Activated naive CD4-positive, alpha-beta T cell treated with anti-CD3 and anti-CD28 coated beads, Interleukin-2, amount 50 U/mL, for 24 hours (primary cell): ENCODE data around the gene PEX10.

ENCODE experiments used
- H3K27ac Mint-ChIP-seq: one replicate; pipeline ENCODE4 v1.8.0; 2021; ENCODE audit warnings: mild to moderate bottlenecking, mixed read lengths
- H3K27me3 Mint-ChIP-seq: one replicate; pipeline ENCODE4 v1.8.0; 2021; ENCODE audit warnings: mixed read lengths
- H3K36me3 Mint-ChIP-seq: one replicate; pipeline ENCODE4 v1.8.0; 2021; ENCODE audit warnings: mixed read lengths
- H3K4me1 Mint-ChIP-seq: one replicate; pipeline ENCODE4 v1.8.0; 2021; ENCODE audit warnings: mixed read lengths
- H3K4me3 Mint-ChIP-seq: one replicate; pipeline ENCODE4 v1.8.0; 2021; ENCODE audit warnings: mild to moderate bottlenecking, mixed read lengths
- H3K9me3 Mint-ChIP-seq: one replicate; pipeline ENCODE4 v1.8.0; 2021; ENCODE audit warnings: mixed read lengths

The PEX10 gene

DNA sequence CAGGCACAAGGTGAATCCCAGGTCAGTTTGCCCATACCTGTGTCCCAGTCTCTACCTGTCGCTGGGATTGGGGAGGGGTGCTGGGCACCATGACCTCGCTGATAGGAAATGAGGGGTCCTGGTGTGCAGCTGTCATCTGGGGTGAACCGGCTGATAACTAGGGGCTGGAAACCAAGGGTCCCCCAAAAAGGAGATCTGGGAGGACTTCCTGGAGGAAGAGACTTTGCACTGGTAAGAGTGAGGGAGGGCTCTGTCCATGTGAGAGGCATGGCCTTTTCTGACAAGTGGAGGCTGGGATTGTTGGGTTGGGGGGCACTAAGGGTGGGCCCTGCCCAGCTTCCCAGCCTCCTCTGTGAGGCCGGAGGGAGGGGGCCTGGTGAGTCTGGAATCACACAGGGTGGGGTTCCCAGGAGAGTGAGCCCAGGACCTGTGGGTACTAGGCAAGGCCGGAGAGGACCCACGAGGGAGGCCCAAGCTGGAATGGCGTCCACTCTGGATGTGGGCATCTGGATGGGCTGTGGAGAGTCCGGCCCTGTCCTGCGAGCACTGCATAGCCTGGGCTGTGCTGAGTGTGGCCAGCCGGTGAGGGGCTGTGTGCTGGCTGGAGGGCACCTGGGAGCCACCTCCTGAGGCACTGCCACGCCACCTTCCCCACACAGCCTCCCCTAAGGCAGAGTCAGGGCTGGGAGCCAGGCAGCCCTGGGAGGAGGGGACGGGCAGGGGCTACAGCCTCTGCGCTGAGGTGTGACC is 4.9 kb upstream of the PEX10 start:
- Mint-ChIP-seq H3K4me3 (peak overlapping the region; percentile 85), H3K27me3 (no peaks in the 10 kb centered on the region), H3K36me3 (no peaks in the 10 kb centered on the region), H3K9me3 (no peaks in the 10 kb centered on the region), H3K27ac (peak overlapping the region; percentile 62), H3K4me1 (peaks cover 32% of the 10 kb centered on the region)

DNA sequence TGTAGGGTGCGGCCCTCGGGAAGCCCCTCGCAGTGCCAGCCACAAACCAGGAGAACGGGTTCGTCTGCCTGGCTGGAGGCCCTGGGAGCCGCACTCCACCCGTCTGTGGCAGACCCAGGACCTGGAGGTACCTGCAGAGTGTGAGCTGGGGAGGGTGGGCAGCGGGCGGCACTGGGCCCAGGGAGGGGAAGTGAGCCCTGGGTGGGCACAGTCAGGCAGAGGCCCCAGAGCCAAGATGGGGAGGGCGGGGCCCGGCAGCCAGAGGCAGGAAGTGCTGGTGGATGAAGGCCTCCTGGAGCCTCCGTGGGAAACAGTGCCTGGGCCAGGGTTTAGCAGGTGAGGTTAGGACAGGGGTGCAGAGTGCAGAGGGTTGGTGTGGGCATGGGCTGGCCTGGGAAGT is 4.0 kb upstream of the PEX10 start:
- no peaks in the 10 kb centered on the region for H3K36me3 Mint-ChIP-seq
- H3K9me3 Mint-ChIP-seq, result no peaks in the 10 kb centered on the region
- peak overlapping the region; percentile 94 for H3K27ac Mint-ChIP-seq
- peaks cover 32% of the 10 kb centered on the region for H3K4me1 Mint-ChIP-seq
- peak overlapping the region; percentile 85 for H3K4me3 Mint-ChIP-seq
- no peaks in the 10 kb centered on the region for H3K27me3 Mint-ChIP-seq

DNA sequence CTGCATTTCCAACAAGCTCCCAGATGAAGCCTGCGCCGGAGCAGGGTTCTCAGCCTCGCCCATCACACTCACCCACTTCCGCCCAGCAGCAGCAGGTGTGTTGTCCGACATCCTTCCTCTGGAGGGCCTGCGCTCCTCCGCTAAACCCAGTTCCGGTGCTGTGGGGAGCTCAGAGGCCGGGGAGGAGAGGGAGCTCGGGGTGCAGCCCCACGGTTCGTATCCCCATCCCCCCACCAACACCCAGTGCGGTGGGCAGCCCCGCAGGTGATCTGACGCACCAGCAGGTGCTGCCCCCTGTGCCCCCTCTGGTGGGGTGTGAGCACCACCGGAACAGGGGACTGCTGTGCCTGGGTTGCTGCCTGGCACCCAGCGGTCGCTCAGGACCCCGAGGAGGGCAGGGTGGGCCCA is 3.4 kb upstream of the PEX10 start:
- H3K4me1 Mint-ChIP-seq, result peaks cover 32% of the 10 kb centered on the region
- H3K9me3 Mint-ChIP-seq, result no peaks in the 10 kb centered on the region
- H3K4me3 Mint-ChIP-seq, result peak overlapping the region; percentile 85
- H3K36me3 Mint-ChIP-seq, result no peaks in the 10 kb centered on the region
- peak overlapping the region; percentile 19 for H3K27ac Mint-ChIP-seq
- H3K27me3 Mint-ChIP-seq, result no peaks in the 10 kb centered on the region

DNA sequence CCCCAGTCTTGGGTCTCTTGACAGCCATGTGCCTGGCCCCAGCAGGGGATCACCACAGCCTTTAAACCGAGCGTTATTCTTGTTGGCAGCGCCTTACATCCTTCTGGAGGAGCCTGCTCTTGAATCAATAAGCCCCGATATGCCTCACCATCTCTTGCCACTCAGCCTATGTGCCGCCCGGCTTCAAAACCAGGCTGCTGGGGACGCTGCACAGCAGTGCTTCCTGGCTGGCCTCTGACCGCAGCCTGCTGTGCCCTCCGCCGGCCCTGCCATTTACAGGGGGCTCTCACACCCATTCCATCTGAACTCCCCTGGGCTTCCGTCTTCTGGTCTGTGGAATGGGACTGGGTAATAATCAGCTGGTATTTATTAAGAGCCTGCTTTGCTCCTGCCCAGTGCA is 3.0 kb upstream of the PEX10 start:
- H3K27ac Mint-ChIP-seq, result peak overlapping the region; percentile 19
- H3K4me1 Mint-ChIP-seq, result peaks cover 32% of the 10 kb centered on the region
- H3K4me3 Mint-ChIP-seq, result peak overlapping the region; percentile 85

DNA sequence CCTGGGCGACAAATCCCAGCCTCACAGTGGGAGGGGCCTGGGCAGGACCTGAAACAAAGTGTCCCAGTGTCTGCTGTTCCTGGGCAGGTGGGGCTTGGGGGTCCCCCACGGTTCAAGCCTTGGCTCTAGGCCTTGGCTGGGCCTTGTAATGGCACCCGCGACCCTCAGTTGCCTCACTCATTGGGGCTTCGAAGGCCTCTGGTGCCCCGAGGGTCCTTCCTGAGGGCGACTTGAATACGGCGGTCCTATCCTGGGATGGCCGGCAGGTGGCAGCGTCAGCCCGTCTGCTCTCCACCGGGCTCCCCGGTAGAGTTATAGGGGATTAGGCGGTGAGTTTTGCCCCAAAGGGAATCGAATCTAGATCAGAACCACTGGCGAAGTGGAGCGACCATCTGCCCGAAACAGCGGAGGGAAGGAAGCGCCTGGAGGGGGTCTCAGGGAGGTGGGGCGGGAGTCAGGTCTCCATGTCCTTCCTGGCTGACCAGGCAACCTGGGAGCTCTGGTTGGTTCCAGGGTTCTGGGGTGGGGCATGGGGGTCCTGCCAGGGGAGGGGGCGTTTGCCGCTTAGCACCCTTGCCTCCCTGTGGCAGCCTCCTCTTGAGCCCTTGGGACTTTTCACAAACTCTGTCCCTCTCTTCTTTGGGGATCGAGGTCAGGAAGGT is 2.1 kb upstream of the PEX10 start:
- Mint-ChIP-seq H3K4me3 (peak overlapping the region; percentile 86), H3K27ac (peak overlapping the region; percentile 87), H3K36me3 (no peaks in the 10 kb centered on the region), H3K9me3 (no peaks in the 10 kb centered on the region), H3K4me1 (peaks cover 32% of the 10 kb centered on the region), H3K27me3 (no peaks in the 10 kb centered on the region)

More for the DNA sequence above, 3.0 kb upstream of the PEX10 start:
- Mint-ChIP-seq H3K9me3 (no peaks in the 10 kb centered on the region), H3K36me3 (no peaks in the 10 kb centered on the region), H3K27me3 (no peaks in the 10 kb centered on the region)

DNA sequence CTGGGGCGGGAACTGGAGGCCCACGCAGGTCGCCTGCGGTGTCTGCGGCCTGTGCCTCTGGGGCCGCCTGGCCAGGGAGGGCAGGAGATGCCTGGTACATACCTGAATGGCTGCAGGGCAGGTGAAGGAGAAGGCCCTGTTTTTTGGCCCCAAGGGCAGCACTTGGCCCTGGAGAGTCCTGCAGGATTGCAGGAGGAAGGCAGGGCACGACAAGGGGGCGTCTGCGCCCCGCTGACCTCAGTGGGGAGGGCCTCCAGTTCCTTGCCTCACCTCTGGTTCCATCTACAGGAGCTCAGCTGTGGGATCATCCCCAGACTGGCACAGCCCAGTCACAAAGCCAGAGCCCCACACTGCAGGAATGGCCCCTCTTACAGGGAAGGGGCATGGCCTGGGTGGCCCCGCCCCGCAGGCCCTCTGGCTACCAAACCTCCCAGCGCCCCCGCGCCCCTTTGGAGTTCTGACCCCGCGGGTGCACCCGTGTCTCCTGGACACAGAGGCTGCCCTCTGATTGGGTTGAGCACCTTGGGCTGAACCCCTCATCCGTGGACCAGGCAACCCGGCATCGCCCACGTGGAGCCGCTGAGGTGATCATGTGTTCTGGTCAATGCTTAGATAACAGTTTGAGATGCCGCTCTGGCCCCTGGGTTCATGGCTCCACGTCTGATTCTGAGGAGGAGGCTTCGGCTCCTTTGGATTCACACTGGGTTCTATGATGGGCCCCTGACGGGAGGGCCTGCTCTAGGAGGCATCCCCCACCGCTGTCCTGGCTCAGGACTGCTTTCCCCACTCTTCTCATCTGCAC is 1.3 kb upstream of the PEX10 start:
- H3K27ac Mint-ChIP-seq, result peak overlapping the region; percentile 87
- peaks cover 32% of the 10 kb centered on the region for H3K4me1 Mint-ChIP-seq
- no peaks in the 10 kb centered on the region for H3K9me3 Mint-ChIP-seq
- H3K36me3 Mint-ChIP-seq, result no peaks in the 10 kb centered on the region
- H3K27me3 Mint-ChIP-seq, result no peaks in the 10 kb centered on the region
- H3K4me3 Mint-ChIP-seq, result peak overlapping the region; percentile 86

DNA sequence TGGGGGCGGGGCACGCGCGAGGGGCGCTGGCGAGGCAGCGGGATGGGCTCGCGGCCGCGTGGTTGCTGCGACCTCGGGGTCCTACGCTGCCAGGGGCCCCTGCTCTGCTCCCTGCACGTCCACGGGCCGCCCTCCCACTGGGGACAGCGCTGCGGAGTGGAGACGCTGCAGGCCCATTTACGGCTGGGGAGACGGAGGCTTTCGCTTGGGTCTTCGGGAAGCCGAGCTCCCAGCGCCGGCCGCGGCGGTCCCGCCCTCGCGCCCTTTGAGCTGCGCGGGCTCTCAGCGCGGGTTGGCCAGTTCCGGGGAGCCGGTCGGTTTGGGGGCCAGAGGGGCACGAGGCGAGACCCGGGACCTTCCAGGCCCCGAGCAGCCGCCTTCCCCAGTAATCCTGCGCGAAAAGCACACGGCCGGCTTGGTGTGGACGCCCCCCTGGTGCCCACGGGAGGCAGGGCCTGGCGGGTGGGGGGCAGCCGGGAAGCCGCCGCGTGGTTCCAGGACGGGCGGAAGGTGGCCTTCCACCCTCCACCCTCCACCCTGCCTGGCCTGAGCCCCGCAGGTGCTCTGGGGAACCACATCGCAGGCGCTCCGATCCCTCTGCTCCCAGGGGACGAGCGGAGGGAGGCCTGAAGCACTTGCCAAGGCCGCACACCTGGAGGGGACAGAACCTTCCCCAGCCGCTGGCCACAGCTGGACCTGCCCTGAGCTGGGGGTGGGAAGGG is 570 bp upstream of the PEX10 start:
- Mint-ChIP-seq H3K36me3 (no peaks in the 10 kb centered on the region), H3K4me3 (peak overlapping the region; percentile 86), H3K9me3 (no peaks in the 10 kb centered on the region), H3K4me1 (peaks cover 32% of the 10 kb centered on the region), H3K27me3 (no peaks in the 10 kb centered on the region), H3K27ac (no peak overlapping the region)

DNA sequence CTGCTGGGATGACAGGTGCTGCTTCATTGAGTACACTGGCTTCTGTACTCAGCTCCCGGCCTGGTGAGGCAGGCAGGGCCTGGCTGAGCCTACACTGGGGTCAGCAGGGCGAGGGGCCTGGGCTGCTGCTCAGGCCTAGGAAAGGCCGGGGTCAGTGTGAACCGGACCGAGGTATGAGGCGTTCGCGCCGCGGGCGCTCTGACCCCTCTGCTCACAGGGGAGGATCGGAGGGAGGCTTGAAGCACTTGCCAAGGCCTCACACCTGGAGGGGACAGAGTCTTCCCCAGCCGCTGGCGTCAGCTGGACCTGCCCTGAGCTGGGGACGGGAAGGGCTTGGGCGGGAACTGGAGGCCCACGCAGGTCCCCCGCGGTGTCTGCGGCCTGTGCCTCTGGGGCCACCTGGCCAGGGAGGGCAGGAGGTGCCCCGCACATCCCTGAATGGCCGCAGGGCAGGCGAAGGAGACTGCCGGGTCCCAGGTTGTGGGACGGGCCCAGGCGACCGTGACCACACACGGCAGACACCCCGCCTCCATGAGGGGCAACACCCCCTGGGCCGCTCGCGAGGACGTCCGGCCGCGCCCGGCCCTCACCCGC is 466 bp downstream of the PEX10 start:
- Mint-ChIP-seq H3K27ac (peak overlapping the region; percentile 98), H3K27me3 (no peaks in the 10 kb centered on the region), H3K9me3 (no peaks in the 10 kb centered on the region), H3K4me3 (peak overlapping the region; percentile 93), H3K4me1 (peaks cover 28% of the 10 kb centered on the region), H3K36me3 (no peaks in the 10 kb centered on the region)

DNA sequence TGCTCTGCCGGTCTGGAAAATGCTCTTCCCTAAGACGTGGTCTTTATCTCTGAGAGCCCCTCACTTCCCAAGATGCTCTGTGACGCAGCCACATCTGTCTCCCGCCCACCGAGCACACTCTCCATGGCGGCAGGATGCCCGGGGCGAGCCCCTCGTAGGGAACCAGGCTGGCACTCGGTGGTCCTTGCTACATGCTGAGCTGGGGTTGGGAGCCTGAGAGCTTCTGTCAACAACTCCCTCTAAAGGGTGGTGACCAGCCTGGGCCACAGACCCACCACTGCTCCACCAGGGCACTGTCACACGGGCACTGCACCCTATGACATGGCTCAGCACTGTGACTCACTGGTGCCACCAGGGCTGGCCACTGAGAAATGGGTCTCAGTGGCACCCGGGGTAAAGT is 2.6 kb downstream of the PEX10 start:
- Mint-ChIP-seq H3K4me3 (no peak overlapping the region), H3K4me1 (peaks cover 8% of the 10 kb centered on the region), H3K27me3 (no peaks in the 10 kb centered on the region), H3K9me3 (no peaks in the 10 kb centered on the region), H3K36me3 (no peaks in the 10 kb centered on the region), H3K27ac (peak overlapping the region; percentile 4)

DNA sequence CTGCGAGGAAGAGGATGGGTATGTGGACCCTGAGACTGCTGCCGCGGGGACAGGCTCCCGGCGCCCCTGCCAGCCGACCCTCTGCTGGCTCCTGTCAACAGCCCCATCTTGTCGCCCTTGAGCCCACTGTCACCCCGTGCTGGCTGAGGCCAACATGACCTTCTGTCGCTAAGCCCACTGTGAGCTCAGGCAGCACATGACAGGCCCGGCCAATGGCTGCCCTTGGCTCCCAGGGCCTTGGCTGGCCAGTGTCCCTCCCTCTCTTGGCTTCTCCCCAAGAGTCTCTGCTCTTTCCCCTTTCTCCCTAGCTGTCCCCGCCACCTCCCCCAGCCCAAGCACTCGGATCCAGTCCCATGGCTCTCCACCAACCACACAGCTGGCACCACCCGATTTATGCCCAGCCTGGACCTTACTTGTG is 3.5 kb downstream of the PEX10 start:
- H3K4me1 Mint-ChIP-seq, result no peaks in the 10 kb centered on the region
- no peaks in the 10 kb centered on the region for H3K9me3 Mint-ChIP-seq
- H3K27me3 Mint-ChIP-seq, result no peaks in the 10 kb centered on the region
- no peak overlapping the region for H3K4me3 Mint-ChIP-seq
- no peak overlapping the region for H3K27ac Mint-ChIP-seq
- H3K36me3 Mint-ChIP-seq, result no peaks in the 10 kb centered on the region

DNA sequence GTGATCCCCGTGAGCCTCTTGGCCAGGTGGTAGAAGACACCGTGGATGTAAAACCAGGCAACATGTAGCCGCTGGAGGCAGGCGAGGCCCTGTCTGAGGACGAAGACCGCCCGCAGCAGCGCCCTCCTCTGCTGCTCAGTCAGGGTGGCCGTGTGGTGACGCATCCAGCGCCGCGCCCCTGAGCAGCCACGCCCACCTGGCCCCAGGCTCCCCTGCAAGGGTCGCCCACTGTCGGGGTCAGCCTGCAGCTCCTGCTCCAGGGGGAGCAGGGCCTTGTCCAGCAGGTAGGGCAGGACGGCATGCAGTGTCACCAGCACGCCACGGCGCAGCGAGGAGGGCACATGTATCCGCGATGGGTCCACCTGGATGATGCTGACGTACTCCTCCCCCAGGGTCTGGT is 3.9 kb downstream of the PEX10 start:
- Mint-ChIP-seq H3K4me3 (no peak overlapping the region), H3K27ac (no peak overlapping the region), H3K4me1 (no peaks in the 10 kb centered on the region), H3K27me3 (no peaks in the 10 kb centered on the region), H3K36me3 (no peaks in the 10 kb centered on the region), H3K9me3 (no peaks in the 10 kb centered on the region)

DNA sequence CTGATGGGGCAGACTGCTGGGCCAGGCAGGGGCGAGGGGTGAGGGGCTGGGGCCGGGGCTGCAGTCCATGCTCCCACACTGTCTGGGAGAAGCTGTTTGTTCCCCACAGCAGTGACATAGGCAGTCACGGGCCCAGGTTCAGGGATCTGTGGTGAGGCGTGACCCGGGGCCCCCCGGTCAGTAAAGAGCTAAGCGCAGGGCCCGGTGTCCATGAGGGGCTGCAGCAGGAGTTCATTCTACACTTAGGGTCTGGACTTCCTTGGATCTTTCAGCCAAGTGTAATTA is 4.4 kb downstream of the PEX10 start:
- H3K27ac Mint-ChIP-seq, result no peak overlapping the region
- no peaks in the 10 kb centered on the region for H3K36me3 Mint-ChIP-seq
- H3K27me3 Mint-ChIP-seq, result no peaks in the 10 kb centered on the region
- no peak overlapping the region for H3K4me3 Mint-ChIP-seq
- H3K9me3 Mint-ChIP-seq, result no peaks in the 10 kb centered on the region
- H3K4me1 Mint-ChIP-seq, result no peaks in the 10 kb centered on the region

DNA sequence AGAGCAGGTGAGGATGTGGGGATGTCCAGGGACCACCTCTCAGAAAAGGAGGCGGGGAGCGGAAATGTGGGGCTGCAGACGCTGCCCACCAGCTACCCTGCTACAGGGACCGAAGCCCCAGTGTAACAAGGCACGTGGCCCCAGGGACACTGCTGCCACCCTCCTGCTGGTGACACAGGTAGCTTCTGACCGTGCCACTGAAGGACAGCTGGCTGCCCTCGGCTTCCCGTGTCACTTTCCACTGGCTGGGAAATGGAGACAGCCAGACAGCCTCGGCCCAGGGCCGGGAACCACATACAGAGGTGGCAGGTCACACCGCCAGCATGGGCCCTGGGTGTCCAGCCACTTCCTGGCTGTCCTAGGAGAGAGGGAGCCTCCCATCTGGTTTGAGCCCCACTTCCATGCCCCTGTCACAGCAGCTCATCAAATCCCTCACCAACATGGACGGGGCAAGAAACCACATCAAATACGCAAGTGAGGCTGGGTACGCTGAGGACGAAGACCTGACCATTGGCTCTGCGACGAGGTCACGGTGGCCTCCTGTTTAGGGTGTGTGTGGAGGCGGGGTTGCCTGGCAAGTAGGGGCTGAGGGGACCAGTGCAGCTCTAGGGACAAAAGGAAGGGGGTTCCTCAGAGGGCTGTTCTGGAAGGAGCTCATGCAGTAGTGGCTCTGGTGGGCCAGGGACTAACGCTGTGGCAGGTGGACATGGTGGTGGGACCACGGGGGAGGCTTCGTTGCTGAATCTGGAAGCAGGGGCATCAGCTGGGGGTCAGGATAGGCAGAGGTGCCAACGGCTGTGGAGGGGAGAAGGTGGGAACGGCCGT is 5.0 kb downstream of the PEX10 start:
- Mint-ChIP-seq H3K9me3 (no peaks in the 10 kb centered on the region), H3K27ac (no peak overlapping the region), H3K4me1 (no peaks in the 10 kb centered on the region), H3K27me3 (no peaks in the 10 kb centered on the region), H3K36me3 (no peaks in the 10 kb centered on the region), H3K4me3 (no peak overlapping the region)

DNA sequence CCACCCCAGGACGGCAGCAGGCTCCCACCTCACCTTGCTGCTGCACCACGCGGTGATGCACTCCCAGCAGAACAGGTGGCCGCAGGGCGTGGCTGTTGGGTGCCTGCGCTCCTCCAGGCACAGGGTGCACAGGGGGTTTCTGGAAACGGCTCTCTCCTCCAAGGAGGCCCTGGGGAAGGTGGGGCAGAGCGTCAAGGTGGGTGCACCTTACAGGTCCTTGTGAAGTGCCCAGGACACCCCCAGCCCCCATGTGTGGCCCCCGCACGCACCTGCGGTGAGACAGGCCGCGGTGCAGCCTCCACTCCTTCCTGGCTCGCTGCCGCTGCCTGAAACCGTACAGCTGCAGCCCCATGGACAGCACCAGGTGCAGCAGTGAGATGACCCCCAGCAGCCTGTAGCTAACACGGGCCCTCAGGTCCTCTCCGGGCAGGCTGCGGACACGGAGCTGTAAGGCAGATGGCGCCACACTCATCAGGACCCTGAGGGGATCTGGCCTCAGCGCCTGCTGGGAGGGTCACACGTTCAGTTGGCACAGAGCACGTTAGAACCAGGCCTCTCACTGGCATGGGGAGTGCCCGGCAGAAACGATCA is 5.8 kb downstream of the PEX10 start:
- Mint-ChIP-seq H3K9me3 (no peaks in the 10 kb centered on the region), H3K27ac (no peak overlapping the region), H3K27me3 (no peaks in the 10 kb centered on the region), H3K4me3 (no peak overlapping the region), H3K36me3 (peaks cover 3% of the 10 kb centered on the region), H3K4me1 (peaks cover 8% of the 10 kb centered on the region)
